Osteocyte (in vitro differentiated cells): ENCODE results near the gene HSD11B2. TPM values are rescaled to one million over a fixed set of nuclear protein-coding genes. Genes with fewer than 3 reads are reported as not detected.

ENCODE experiments used
- DNase-seq: peaks from one replicate; pipeline ENCODE4 v3.0.0; 2021; ENCODE audit warnings: mixed read lengths; ENCODE audit not compliant: unreplicated experiment; ENCODE audit errors: extremely low spot score
- H3K27ac Mint-ChIP-seq: one replicate; pipeline ENCODE4 v1.8.0; 2021; ENCODE audit warnings: mild to moderate bottlenecking, mixed read lengths; ENCODE audit not compliant: unreplicated experiment
- H3K27me3 Mint-ChIP-seq: one replicate; pipeline ENCODE4 v1.8.0; 2021; ENCODE audit warnings: mixed read lengths; ENCODE audit not compliant: unreplicated experiment
- H3K36me3 Mint-ChIP-seq: one replicate; pipeline ENCODE4 v1.8.0; 2021; ENCODE audit warnings: mixed read lengths; ENCODE audit not compliant: unreplicated experiment
- H3K4me1 Mint-ChIP-seq: one replicate; pipeline ENCODE4 v1.8.0; 2021; ENCODE audit warnings: mixed read lengths; ENCODE audit not compliant: unreplicated experiment
- H3K4me3 Mint-ChIP-seq: one replicate; pipeline ENCODE4 v1.8.0; 2021; ENCODE audit warnings: mild to moderate bottlenecking, moderate library complexity, mixed read lengths; ENCODE audit not compliant: unreplicated experiment
- H3K9me3 Mint-ChIP-seq: one replicate; pipeline ENCODE4 v1.8.0; 2021; ENCODE audit warnings: mixed read lengths; ENCODE audit not compliant: unreplicated experiment
- CTCF ChIP-seq: fragments of 200-600 bp; sonication (generic); IDR thresholded peaks from 2 replicates; pipeline ENCODE4 v1.5.0; 2021; ENCODE audit warnings: antibody characterized with exemption, mild to moderate bottlenecking, moderate library complexity
- total RNA-seq: library from RNA; stranded (reverse); gene quantifications from 2 replicates; pipeline ENCODE4 v1.2.1, GENCODE V29; 2021

HSD11B2 gene
- total RNA-seq, 1 donor from 2014 or later: 0.40 TPM

DNA sequence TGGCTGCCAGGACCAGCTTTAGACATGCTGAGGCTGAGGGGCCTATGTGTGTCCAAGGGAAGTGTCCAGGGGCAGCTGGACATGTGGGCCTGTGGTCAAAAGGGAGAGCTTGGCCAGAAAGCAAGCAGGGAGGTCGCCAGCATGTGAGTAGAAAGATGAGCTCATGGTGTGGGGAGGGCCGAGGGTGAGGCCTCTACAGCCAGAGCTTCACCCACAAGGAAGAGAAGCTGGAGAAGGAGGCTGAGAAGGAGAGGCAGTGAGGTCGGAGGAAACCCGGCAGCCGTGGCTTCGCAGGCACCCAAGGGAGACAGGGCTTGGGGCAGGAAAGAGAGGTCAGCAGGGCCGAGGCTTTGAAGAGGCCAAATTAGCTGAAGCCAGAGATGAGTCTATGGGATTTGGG, 4.0 kb upstream of the HSD11B2 start:
- Mint-ChIP-seq H3K27ac (no peak overlapping the region), H3K4me1 (peaks cover 38% of the 10 kb centered on the region), H3K27me3 (peaks cover 15% of the 10 kb centered on the region), H3K4me3 (no peak overlapping the region), H3K36me3 (peaks cover 6% of the 10 kb centered on the region), H3K9me3 (no peaks in the 10 kb centered on the region)
- no peak for DNase-seq
- no peak for TF ChIP-seq CTCF

- Mint-ChIP-seq H3K27me3 (peaks cover 15% of the 10 kb centered on the region), H3K9me3 (no peaks in the 10 kb centered on the region), H3K4me1 (peaks cover 42% of the 10 kb centered on the region), H3K36me3 (peaks cover 6% of the 10 kb centered on the region), H3K27ac (no peak overlapping the region), H3K4me3 (no peak overlapping the region)
- peak; percentile 88 for TF ChIP-seq CTCF
- DNase-seq: peak; percentile 89
Observed at GRCh38 chr16:67428146-67428731, 2.7 kb upstream of the HSD11B2 start.

- Mint-ChIP-seq H3K27ac (no peak overlapping the region), H3K4me1 (peaks cover 33% of the 10 kb centered on the region), H3K27me3 (peaks cover 10% of the 10 kb centered on the region), H3K9me3 (no peaks in the 10 kb centered on the region), H3K4me3 (peak overlapping the region; percentile 14), H3K36me3 (peaks cover 6% of the 10 kb centered on the region)
- TF ChIP-seq CTCF: no peak
- no peak for DNase-seq
Observed at GRCh38 chr16:67429053-67429798, 1.7 kb upstream of the HSD11B2 start.

DNA sequence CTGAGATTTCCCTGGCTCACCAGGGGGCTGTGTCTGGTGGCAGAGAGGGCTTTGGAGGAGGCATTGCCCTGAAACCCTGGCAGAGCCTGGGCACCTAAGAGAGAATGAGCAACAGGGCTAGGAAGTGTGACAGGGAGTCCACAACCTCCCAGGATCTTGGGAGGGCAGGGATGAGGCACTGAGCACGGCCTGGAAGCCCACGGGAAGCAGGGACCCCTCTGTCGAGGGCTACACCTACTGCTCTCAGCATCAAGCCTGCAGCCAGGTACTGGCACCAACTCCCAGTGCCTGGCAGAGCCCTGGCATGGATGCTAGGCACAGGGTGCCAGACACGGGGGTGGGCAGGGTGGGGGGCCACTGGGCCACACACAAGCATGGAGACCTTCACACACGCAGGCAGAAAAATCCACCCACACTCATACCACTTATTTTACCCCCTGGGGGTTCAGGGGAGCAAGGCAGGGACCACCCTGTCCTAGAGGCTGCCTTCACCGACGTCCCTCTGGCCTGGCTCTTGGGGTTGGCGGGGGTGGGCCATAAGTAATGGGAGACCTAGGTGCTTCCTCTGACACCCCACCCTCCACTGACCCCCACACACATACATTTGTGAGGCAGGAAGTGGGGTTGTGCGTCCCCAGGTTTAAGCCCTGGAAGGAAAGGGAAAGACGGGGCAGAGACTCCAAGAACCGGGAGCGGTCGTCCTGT, 970 bp upstream of the HSD11B2 start:
- H3K36me3 Mint-ChIP-seq: peaks cover 6% of the 10 kb centered on the region
- no peak for TF ChIP-seq CTCF
- no peak for DNase-seq
- no peaks in the 10 kb centered on the region for H3K9me3 Mint-ChIP-seq
- peaks cover 26% of the 10 kb centered on the region for H3K4me1 Mint-ChIP-seq
- peak overlapping the region; percentile 69 for H3K4me3 Mint-ChIP-seq
- H3K27me3 Mint-ChIP-seq: peaks cover 10% of the 10 kb centered on the region
- no peak overlapping the region for H3K27ac Mint-ChIP-seq

- H3K4me3 Mint-ChIP-seq: peak overlapping the region; percentile 69
- peaks cover 20% of the 10 kb centered on the region for H3K4me1 Mint-ChIP-seq
- no peak for TF ChIP-seq CTCF
- DNase-seq: no peak
- no peak overlapping the region for H3K27ac Mint-ChIP-seq
- peaks cover 6% of the 10 kb centered on the region for H3K36me3 Mint-ChIP-seq
- H3K27me3 Mint-ChIP-seq: peaks cover 10% of the 10 kb centered on the region
- H3K9me3 Mint-ChIP-seq: no peaks in the 10 kb centered on the region
Observed at GRCh38 chr16:67430504-67430976, 381 bp upstream of the HSD11B2 start.
